ENCODE results near the gene GNA14.
"Not testable (repeated sequence)": the region's sequence is repeated elsewhere in the genome, so short reads cannot be mapped to it uniquely, and the experiment has no call there.

GNA14 gene

GRCh38 chr9:77632652-77633051 lies 15.5 kb downstream of the GNA14 start:
- Histone ChIP-seq H3K36me3 (ENCODE audit: control insufficient read depth in 2 of 2, insufficient read depth in 1 of 2, low read length in 2 of 2) (no peaks in the 10 kb centered on the region), H3K27ac (ENCODE audit: extremely low read depth, low read depth, low read length) (no peak overlapping the region), H3K9me3 (ENCODE audit: control insufficient read depth, insufficient read depth, low read depth, low read length) (no peaks in the 10 kb centered on the region), H3K4me1 (ENCODE audit: control insufficient read depth, insufficient read depth, low read length) (no peaks in the 10 kb centered on the region), H3K4me3 (ENCODE audit: low read depth, low read length) (no peak overlapping the region)
- CTCF ChIA-PET = interaction anchor here (0.6 kb wide), 1 partner anchor 24 kb away, joined by 3 read pairs; no protein-coding TSS in a partner anchor
- POLR2A ChIA-PET = no interaction called here
- TF ChIP-seq ZNF112 (tag by site-specific recombination; IDR thresholded peaks at IDR 0.05) = no peak
- no peak for TF ChIP-seq ZNF571 (tag by site-specific recombination; IDR thresholded peaks at IDR 0.05)
- no peak for TF ChIP-seq ZNF623 (tag by site-specific recombination; IDR thresholded peaks at IDR 0.05)
- TF ChIP-seq ZNF585B (tag by site-specific recombination; IDR thresholded peaks at IDR 0.05) = no peak
- TF ChIP-seq ZNF707 (tag by site-specific recombination; IDR thresholded peaks at IDR 0.05) = no peak
- no peak for TF ChIP-seq RBAK (tag by site-specific recombination; IDR thresholded peaks at IDR 0.05)
- TF ChIP-seq ZBTB26 (tag by site-specific recombination; optimal IDR thresholded peaks at IDR 0.05) = no peak
- TF ChIP-seq ZNF354C (tag by site-specific recombination; IDR thresholded peaks at IDR 0.05; ENCODE audit: borderline replicate concordance, low read depth) = no peak
- no peak for TF ChIP-seq SP3 (tag by site-specific recombination; IDR thresholded peaks at IDR 0.05)
- no peak for TF ChIP-seq ZEB2 (tag by site-specific recombination; IDR thresholded peaks at IDR 0.05)
- TF ChIP-seq BCL11B (tag by site-specific recombination; IDR thresholded peaks at IDR 0.05; ENCODE audit: low read depth) = no peak
- TF ChIP-seq YY1 (tag by site-specific recombination; IDR thresholded peaks at IDR 0.05) = no peak

- CTCF ChIA-PET = interaction anchor here (0.7 kb wide), 2 partner anchors 9 to 174 kb away, joined by 3 read pairs; no protein-coding TSS in a partner anchor
- H3K9me3 ChIP-seq (ENCODE audit: control insufficient read depth, insufficient read depth, low read depth, low read length); H3K4me1 ChIP-seq (ENCODE audit: control insufficient read depth, insufficient read depth, low read length); H3K27ac ChIP-seq (ENCODE audit: extremely low read depth, low read depth, low read length); H3K4me3 ChIP-seq (ENCODE audit: low read depth, low read length); H3K36me3 ChIP-seq (ENCODE audit: control insufficient read depth in 2 of 2, insufficient read depth in 1 of 2, low read length in 2 of 2); POLR2A ChIA-PET: not testable (repeated sequence)
Observed at GRCh38 chr9:77628864-77629263, 19.3 kb downstream of the GNA14 start.

- Histone ChIP-seq H3K36me3 (ENCODE audit: control insufficient read depth in 2 of 2, insufficient read depth in 1 of 2, low read length in 2 of 2) (no peaks in the 10 kb centered on the region), H3K27ac (ENCODE audit: extremely low read depth, low read depth, low read length) (no peak overlapping the region), H3K4me3 (ENCODE audit: low read depth, low read length) (no peak overlapping the region), H3K9me3 (ENCODE audit: control insufficient read depth, insufficient read depth, low read depth, low read length) (no peaks in the 10 kb centered on the region), H3K4me1 (ENCODE audit: control insufficient read depth, insufficient read depth, low read length) (no peaks in the 10 kb centered on the region)
- CTCF ChIA-PET = interaction anchor here (0.5 to 0.8 kb wide), 2 partner anchors 29 to 121 kb away, joined by 3 to 4 read pairs; no protein-coding TSS in a partner anchor
- POLR2A ChIA-PET = no interaction called here
- no peak for TF ChIP-seq PRDM10 (tag by site-specific recombination; IDR thresholded peaks at IDR 0.05)
- TF ChIP-seq ZNF416 (tag by site-specific recombination; IDR thresholded peaks at IDR 0.05) = no peak
- no peak for TF ChIP-seq ZNF280C (tag by site-specific recombination; IDR thresholded peaks at IDR 0.05)
- no peak for TF ChIP-seq ZNF174 (tag by site-specific recombination; IDR thresholded peaks at IDR 0.05)
- TF ChIP-seq ZNF404 (tag by site-specific recombination; IDR thresholded peaks at IDR 0.05) = no peak
- no peak for TF ChIP-seq ZNF677 (tag by site-specific recombination; IDR thresholded peaks at IDR 0.05)
- TF ChIP-seq ZNF521 (tag by site-specific recombination; IDR thresholded peaks at IDR 0.05) = no peak
- no peak for TF ChIP-seq ZNF707 (tag by site-specific recombination; IDR thresholded peaks at IDR 0.05)
- no peak for TF ChIP-seq ZBTB11 (tag by site-specific recombination; conservative IDR thresholded peaks at IDR 0.05; ENCODE audit: low read depth)
Observed at GRCh38 chr9:77616191-77616590, 31.9 kb downstream of the GNA14 start.
